GM12892 (cell line): ENCODE measurements around the gene OTOP2.

Experiments used
- POLR2A ChIP-seq: IDR thresholded peaks from 2 replicates; pipeline ENCODE4 v1.6.1; 2011; ENCODE audit warnings: low read depth, low read length, control low read depth
- POLR2AphosphoS5 ChIP-seq: IDR thresholded peaks from 2 replicates; pipeline ENCODE4 v1.6.1; 2011; ENCODE audit warnings: low read depth, low read length, control low read depth

- TF ChIP-seq POLR2A = no peak
- no peak for TF ChIP-seq POLR2AphosphoS5
Measured at GRCh38 chr17:74981979-74982662, 58.0 kb downstream of the OTOP2 start.
